Measurements from ENCODE around the gene TMEM208. TPM values are rescaled to one million over a fixed set of nuclear protein-coding genes. Genes with fewer than 3 reads are reported as not detected.

The TMEM208 gene
- 46.6 TPM for polyA plus RNA-seq (2013, experiment 1 of 2)
- polyA plus RNA-seq (2013, experiment 2 of 2) = 39.9 TPM

GRCh38 chr16:67226804-67227566 lies at the start of gene TMEM208:
TMEM208 (plus strand) TSS chr16:67227130; CDS start chr16:67227219, 89 bp downstream.
- Histone ChIP-seq H3K4me1 (ENCODE audit: insufficient read depth, low read length) (0 out of 2 replicates have a peak, but pooled peaks cover 4% of the 10 kb centered on the region), H3K36me3 (ENCODE audit: insufficient read depth, low read length) (peaks cover 39% of the 10 kb centered on the region), H3K9ac (ENCODE audit: low read depth, low read length) (peak within 1 kb of the TSS; percentile 74), H3K27me3 (ENCODE audit: insufficient read depth, low read length) (peaks cover 3% of the 10 kb centered on the region; the same call in 1 of the 2 replicates), H3K9me3 (ENCODE audit: insufficient read depth, low read depth, low read length) (no peaks in the 10 kb centered on the region), H3K27ac (ENCODE audit: low read depth, low read length) (peak within 1 kb of the TSS; percentile 64), H3K4me3 (ENCODE audit: low read length) (peak within 1 kb of the TSS; percentile 80)
- under 1% methylated on average over 46 of the region's 46 CpGs for WGBS

- peak overlapping the region; percentile 50 for H3K4me3 ChIP-seq (ENCODE audit: low read length)
Measured at GRCh38 chr16:67177743-67178699, 48.9 kb upstream of the TMEM208 start.

GRCh38 chr16:67179421-67180080 lies 47.4 kb upstream of the TMEM208 start:
- no peaks in the 10 kb centered on the region for H3K4me1 ChIP-seq (ENCODE audit: insufficient read depth, low read length)
- H3K36me3 ChIP-seq (ENCODE audit: insufficient read depth, low read length) = no peaks in the 10 kb centered on the region
- H3K9me3 ChIP-seq (ENCODE audit: insufficient read depth, low read depth, low read length) = no peaks in the 10 kb centered on the region
- no peak overlapping the region for H3K27ac ChIP-seq (ENCODE audit: low read depth, low read length)
- peaks cover 48% of the 10 kb centered on the region for H3K27me3 ChIP-seq (ENCODE audit: insufficient read depth, low read length)
- 93% methylated on average over 13 of the region's 13 CpGs for WGBS
- no peak overlapping the region for H3K4me3 ChIP-seq (ENCODE audit: low read length)
- no peak overlapping the region for H3K9ac ChIP-seq (ENCODE audit: low read depth, low read length)

More at GRCh38 chr16:67177743-67178699, 48.9 kb upstream of the TMEM208 start:
- 5% methylated on average over 73 of the region's 73 CpGs for WGBS
- peaks cover 7% of the 10 kb centered on the region for H3K4me1 ChIP-seq (ENCODE audit: insufficient read depth, low read length)
- H3K36me3 ChIP-seq (ENCODE audit: insufficient read depth, low read length) = no peaks in the 10 kb centered on the region
- H3K9me3 ChIP-seq (ENCODE audit: insufficient read depth, low read depth, low read length) = no peaks in the 10 kb centered on the region
- H3K27me3 ChIP-seq (ENCODE audit: insufficient read depth, low read length) = peaks cover 58% of the 10 kb centered on the region
- 0 out of 2 replicates have a peak overlapping the region, but pooled peaks have one; percentile 44 for H3K27ac ChIP-seq (ENCODE audit: low read depth, low read length)
- peak overlapping the region; percentile 43; the same call in 1 of the 2 replicates for H3K9ac ChIP-seq (ENCODE audit: low read depth, low read length)

DNA sequence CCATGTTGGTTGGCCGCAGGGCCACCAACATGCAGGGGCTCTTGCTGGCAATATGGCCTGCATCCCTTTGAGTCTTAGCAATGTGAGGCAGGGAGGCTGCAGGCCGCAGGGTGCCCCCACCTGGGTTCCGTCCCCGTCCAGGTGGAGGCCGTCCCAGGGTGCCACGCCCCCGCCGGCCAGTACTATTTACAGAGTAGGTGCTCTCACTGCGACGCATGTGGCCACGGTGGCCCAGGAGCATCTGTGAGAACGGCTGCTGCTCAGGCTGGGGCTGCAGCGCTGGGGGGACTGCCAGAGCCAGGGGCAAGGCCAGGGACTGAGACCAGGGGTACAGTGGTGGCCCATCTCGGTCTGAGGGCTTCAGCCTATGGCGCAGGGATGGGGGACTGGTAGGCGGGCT lies 46.8 kb upstream of the TMEM208 start:
- Histone ChIP-seq H3K36me3 (ENCODE audit: insufficient read depth, low read length) (no peaks in the 10 kb centered on the region), H3K4me3 (ENCODE audit: low read length) (no peak overlapping the region), H3K9ac (ENCODE audit: low read depth, low read length) (no peak overlapping the region), H3K4me1 (ENCODE audit: insufficient read depth, low read length) (no peaks in the 10 kb centered on the region), H3K27ac (ENCODE audit: low read depth, low read length) (no peak overlapping the region), H3K27me3 (ENCODE audit: insufficient read depth, low read length) (peaks cover 48% of the 10 kb centered on the region), H3K9me3 (ENCODE audit: insufficient read depth, low read depth, low read length) (no peaks in the 10 kb centered on the region)
- 92% methylated on average over 16 of the region's 16 CpGs for WGBS

DNA sequence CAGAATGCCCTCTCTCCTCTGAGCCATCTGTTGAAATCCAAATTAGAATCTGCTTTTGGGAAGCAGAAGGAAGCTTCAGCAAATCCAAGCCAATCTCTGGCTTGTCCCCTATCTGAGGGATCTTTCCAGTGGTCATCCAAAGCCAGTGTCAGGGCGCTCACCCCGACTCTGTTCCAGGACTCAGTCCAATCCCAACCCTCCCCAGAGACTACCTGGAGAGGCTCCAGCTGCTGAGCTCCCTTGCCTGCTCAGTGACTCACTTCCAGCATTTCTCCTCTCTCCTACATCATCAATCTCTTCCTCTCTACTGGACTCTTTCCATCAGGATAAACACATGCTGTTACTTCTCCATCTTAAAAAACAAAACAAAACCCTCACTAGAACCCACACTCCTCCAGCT lies 45.6 kb upstream of the TMEM208 start:
- Histone ChIP-seq H3K27me3 (ENCODE audit: insufficient read depth, low read length) (peaks cover 48% of the 10 kb centered on the region), H3K4me3 (ENCODE audit: low read length) (no peak overlapping the region), H3K9ac (ENCODE audit: low read depth, low read length) (no peak overlapping the region), H3K36me3 (ENCODE audit: insufficient read depth, low read length) (no peaks in the 10 kb centered on the region), H3K27ac (ENCODE audit: low read depth, low read length) (no peak overlapping the region), H3K4me1 (ENCODE audit: insufficient read depth, low read length) (no peaks in the 10 kb centered on the region), H3K9me3 (ENCODE audit: insufficient read depth, low read depth, low read length) (no peaks in the 10 kb centered on the region)
- WGBS = 94% methylated on average over 2 of the region's 2 CpGs

DNA sequence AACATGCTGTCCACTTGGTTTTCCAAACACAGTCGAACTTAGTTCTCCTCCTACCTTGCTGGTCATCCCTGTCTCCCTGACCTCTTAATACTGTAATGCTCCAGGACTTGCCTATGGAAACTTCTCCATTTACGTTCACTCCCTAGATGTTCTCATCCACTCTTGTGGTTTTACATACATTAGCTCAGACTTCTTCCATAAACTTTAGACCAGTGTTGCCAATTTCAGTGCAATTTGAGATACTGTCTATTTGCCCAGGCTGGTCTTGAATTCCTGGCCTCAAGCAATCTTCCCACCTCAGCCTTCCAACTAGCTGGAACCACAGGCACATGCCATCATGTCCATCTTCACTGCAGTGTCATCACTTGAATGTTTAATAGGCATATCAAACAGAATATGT lies 44.6 kb upstream of the TMEM208 start:
- no peak overlapping the region for H3K4me3 ChIP-seq (ENCODE audit: low read length)
- peaks cover 44% of the 10 kb centered on the region for H3K27me3 ChIP-seq (ENCODE audit: insufficient read depth, low read length)
- peaks cover 4% of the 10 kb centered on the region; the same call in 1 of the 2 replicates for H3K4me1 ChIP-seq (ENCODE audit: insufficient read depth, low read length)
- no peaks in the 10 kb centered on the region for H3K36me3 ChIP-seq (ENCODE audit: insufficient read depth, low read length)
- no peak overlapping the region for H3K27ac ChIP-seq (ENCODE audit: low read depth, low read length)
- WGBS = 89% methylated on average over 2 of the region's 2 CpGs
- H3K9me3 ChIP-seq (ENCODE audit: insufficient read depth, low read depth, low read length) = no peaks in the 10 kb centered on the region
- H3K9ac ChIP-seq (ENCODE audit: low read depth, low read length) = no peak overlapping the region

GRCh38 chr16:67183284-67183626 lies 43.7 kb upstream of the TMEM208 start:
- no peaks in the 10 kb centered on the region for H3K36me3 ChIP-seq (ENCODE audit: insufficient read depth, low read length)
- peak overlapping the region; percentile 91 for H3K4me3 ChIP-seq (ENCODE audit: low read length)
- no peak overlapping the region for H3K27ac ChIP-seq (ENCODE audit: low read depth, low read length)
- WGBS = 8% methylated on average over 11 of the region's 11 CpGs
- H3K27me3 ChIP-seq (ENCODE audit: insufficient read depth, low read length) = peaks cover 36% of the 10 kb centered on the region
- H3K9me3 ChIP-seq (ENCODE audit: insufficient read depth, low read depth, low read length) = no peaks in the 10 kb centered on the region
- H3K9ac ChIP-seq (ENCODE audit: low read depth, low read length) = no peak overlapping the region
- H3K4me1 ChIP-seq (ENCODE audit: insufficient read depth, low read length) = peaks cover 4% of the 10 kb centered on the region; the same call in 1 of the 2 replicates

- WGBS = under 1% methylated on average over 77 of the region's 77 CpGs
- no peaks in the 10 kb centered on the region for H3K36me3 ChIP-seq (ENCODE audit: insufficient read depth, low read length)
- peaks cover 4% of the 10 kb centered on the region; the same call in 1 of the 2 replicates for H3K4me1 ChIP-seq (ENCODE audit: insufficient read depth, low read length)
- peak within 1 kb of the TSS; percentile 91 for H3K4me3 ChIP-seq (ENCODE audit: low read length)
- no peaks in the 10 kb centered on the region for H3K9me3 ChIP-seq (ENCODE audit: insufficient read depth, low read depth, low read length)
- peak within 1 kb of the TSS; percentile 97 for H3K27ac ChIP-seq (ENCODE audit: low read depth, low read length)
- peak within 1 kb of the TSS; percentile 96 for H3K9ac ChIP-seq (ENCODE audit: low read depth, low read length)
- peaks cover 31% of the 10 kb centered on the region for H3K27me3 ChIP-seq (ENCODE audit: insufficient read depth, low read length)
Measured at GRCh38 chr16:67183627-67184452, 43.1 kb upstream of the TMEM208 start, which contains the start of gene MATCAP1. MATCAP1 (minus strand) TSS chr16:67183963; CDS start chr16:67180610, 3,353 bp downstream.

DNA sequence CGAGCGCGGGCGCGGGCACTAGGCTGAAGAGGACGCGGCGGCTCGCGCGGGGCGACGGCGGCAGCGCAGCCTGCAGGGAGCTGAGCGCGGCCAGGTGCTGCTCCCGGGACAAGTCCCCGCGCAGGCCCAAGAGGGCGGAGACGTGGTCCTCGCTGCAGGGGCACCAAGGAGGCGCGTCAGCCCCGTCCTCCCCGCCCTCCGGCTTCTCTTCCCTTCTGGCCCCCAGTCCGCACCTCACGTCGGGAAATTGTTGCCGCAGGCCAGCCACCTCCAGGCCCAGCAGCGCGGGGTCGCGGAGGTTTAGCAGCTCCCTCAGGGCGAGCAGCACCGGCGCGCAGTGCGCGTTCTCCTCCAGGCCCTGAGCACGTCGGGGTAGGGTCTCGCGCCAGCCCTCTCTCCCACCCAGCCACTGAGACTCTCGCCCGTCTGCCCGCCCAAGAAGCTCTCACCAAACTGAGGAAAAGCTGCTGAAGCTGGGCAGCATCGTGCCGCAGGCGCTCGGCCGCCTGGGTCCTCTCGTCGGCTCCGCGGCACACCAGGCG lies 42.4 kb upstream of the TMEM208 start:
- Histone ChIP-seq H3K27me3 (ENCODE audit: insufficient read depth, low read length) (peaks cover 29% of the 10 kb centered on the region), H3K4me1 (ENCODE audit: insufficient read depth, low read length) (peaks cover 4% of the 10 kb centered on the region; the same call in 1 of the 2 replicates), H3K9ac (ENCODE audit: low read depth, low read length) (no peak overlapping the region), H3K4me3 (ENCODE audit: low read length) (peak overlapping the region; percentile 91), H3K36me3 (ENCODE audit: insufficient read depth, low read length) (no peaks in the 10 kb centered on the region), H3K9me3 (ENCODE audit: insufficient read depth, low read depth, low read length) (no peaks in the 10 kb centered on the region), H3K27ac (ENCODE audit: low read depth, low read length) (no peak overlapping the region)
- 10% methylated on average over 59 of the region's 59 CpGs for WGBS
